Measurements from ENCODE around the gene ABHD18. TPM values are rescaled to one million over a fixed set of nuclear protein-coding genes. Genes with fewer than 3 reads are reported as not detected.
"Not testable (repeated sequence)": the region's sequence is repeated elsewhere in the genome, so short reads cannot be mapped to it uniquely, and the experiment has no call there.

Gene ABHD18
- total RNA-seq, 1 donor from 2014 or later: 7.7 TPM

DNA sequence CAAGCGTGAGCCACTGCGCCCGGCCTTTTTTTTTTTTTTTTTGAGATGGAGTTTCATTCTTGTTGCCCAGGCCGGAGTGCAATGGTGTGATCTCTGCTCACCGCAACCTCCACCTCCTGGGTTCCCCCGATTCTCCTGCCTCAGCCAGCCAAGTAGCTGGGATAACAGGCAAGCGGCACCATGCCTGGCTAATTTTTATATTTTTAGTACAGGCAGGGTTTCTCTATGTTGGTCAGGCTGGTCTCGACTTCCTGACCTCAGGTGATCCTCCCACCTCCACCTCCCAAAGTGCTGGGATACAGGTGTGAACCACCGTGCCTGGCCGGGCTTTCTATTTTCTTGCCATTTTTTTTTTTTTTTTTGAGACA, 101.2 kb downstream of the ABHD18 start:
- not testable (repeated sequence) for DNase-seq (ENCODE audit: low spot score)

DNA sequence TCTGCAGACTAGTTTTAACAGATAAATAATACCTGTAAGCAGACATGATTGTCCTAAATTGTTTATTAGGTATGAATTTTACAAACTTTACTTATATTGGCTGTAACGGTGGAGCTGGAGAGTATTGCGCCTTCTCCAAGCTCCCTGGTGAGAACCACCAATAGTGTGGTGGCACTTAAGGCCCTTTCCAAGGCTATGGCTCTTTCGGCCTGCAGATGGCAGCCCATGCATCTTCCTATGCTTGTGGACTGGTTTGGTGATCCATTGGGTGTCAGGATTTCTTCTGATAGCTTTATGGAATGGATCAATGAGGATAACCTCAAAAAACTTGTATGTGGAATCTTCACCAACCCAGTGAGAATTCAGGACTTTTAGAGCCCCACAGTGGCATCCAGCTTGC, 103.7 kb downstream of the ABHD18 start:
- DNase-seq (ENCODE audit: low spot score): no peak

DNA sequence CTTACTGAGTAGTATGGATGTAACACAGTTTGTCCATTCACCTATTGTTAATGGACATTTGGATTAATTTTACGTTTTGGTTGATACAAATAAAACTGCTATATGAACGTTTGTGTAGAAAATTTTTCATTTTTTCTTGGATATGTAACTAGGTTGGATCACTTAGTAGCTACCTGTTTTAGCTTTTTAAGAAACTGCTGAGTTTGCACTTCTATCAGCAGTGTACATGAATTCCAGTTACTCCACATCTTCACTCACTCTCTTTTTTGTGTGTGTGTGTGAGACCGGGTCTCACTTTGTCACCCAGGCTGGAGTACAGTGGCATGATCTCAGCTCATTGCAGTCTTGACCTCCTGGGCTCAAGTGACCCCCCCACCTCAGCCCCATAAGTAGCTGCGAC, 111.3 kb downstream of the ABHD18 start:
- no peak for DNase-seq (ENCODE audit: low spot score)

Other genes starting within 250 kb of the ABHD18 start
- gene SLC25A31, start 235.0 kb upstream of the ABHD18 start, total RNA-seq (ENCODE audit: insufficient read depth, low replicate concordance): 5.8 TPM
- gene HSPA4L, start 183.1 kb upstream of the ABHD18 start, total RNA-seq (ENCODE audit: insufficient read depth, low replicate concordance): 3.4 TPM
- gene PLK4, start 84.5 kb upstream of the ABHD18 start, total RNA-seq (ENCODE audit: insufficient read depth, low replicate concordance): 6.0 TPM
- gene MFSD8, start 233 bp upstream of the ABHD18 start, total RNA-seq (ENCODE audit: insufficient read depth, low replicate concordance): 33.0 TPM
- gene LARP1B, start 95.9 kb downstream of the ABHD18 start, total RNA-seq (ENCODE audit: insufficient read depth, low replicate concordance): 48.4 TPM

All from umbilical cord (tissue), 2 donors.